ENCODE data around the gene CHAT. TPM values are rescaled to one million over a fixed set of nuclear protein-coding genes. Genes with fewer than 3 reads are reported as not detected.

The CHAT gene
- total RNA-seq, 1 experiment from 2014 or later = not detected

- Histone ChIP-seq H2BK120ac (ENCODE audit: low read depth, low read length, poor library complexity, severe bottlenecking) (no peak overlapping the region), H2BK20ac (ENCODE audit: low read depth, low read length, poor library complexity, severe bottlenecking) (no peak overlapping the region), H3T11ph (ENCODE audit: low read length) (no peak overlapping the region), H3K23ac (ENCODE audit: insufficient read length, low read depth, low read length) (no peak overlapping the region), H3K79me1 (ENCODE audit: insufficient read depth, low read depth, low read length, poor library complexity, severe bottlenecking) (no peaks in the 10 kb centered on the region), H2AK5ac (ENCODE audit: insufficient read length, low read length) (no peak overlapping the region), H4K5ac (ENCODE audit: insufficient read length, low read depth, low read length) (no peak overlapping the region), H3K9ac (ENCODE audit: extremely low read depth, insufficient read length, low read length) (no peak overlapping the region), H4K91ac (ENCODE audit: insufficient read length, low read depth, low read length) (no peak overlapping the region), H3K4me1 (ENCODE audit: insufficient read depth, low read length) (no peaks in the 10 kb centered on the region), H3K23me2 (ENCODE audit: insufficient read length, low read depth, low read length, poor library complexity, severe bottlenecking) (no peaks in the 10 kb centered on the region), H3K27me3 (ENCODE audit: insufficient read depth, low read length) (no peaks in the 10 kb centered on the region; the same call in 1 of the 2 replicates), H3K14ac (ENCODE audit: insufficient read depth, low read length) (no peak overlapping the region), H3K79me2 (ENCODE audit: insufficient read depth, low read length) (no peaks in the 10 kb centered on the region), H3K4ac (ENCODE audit: low read depth, low read length) (no peak overlapping the region), H2BK5ac (ENCODE audit: insufficient read length, low read length) (no peak overlapping the region), H3K4me2 (ENCODE audit: insufficient read depth, insufficient read length, low read length) (no peak overlapping the region), H3K9me3 (ENCODE audit: control insufficient read depth, low read depth, low read length) (no peaks in the 10 kb centered on the region), H3K27ac (ENCODE audit: insufficient read length, low read depth, low read length) (no peak overlapping the region), H4K20me1 (ENCODE audit: control insufficient read depth, insufficient read depth, insufficient read length) (no peaks in the 10 kb centered on the region), H4K8ac (replicated peaks; ENCODE audit: insufficient read length, low read depth, low read length) (no peak overlapping the region), H2BK15ac (ENCODE audit: low read depth, low read length) (no peak overlapping the region), H2AFZ (ENCODE audit: low read length) (no peak overlapping the region), H3K56ac (ENCODE audit: insufficient read length, low read depth, low read length) (no peak overlapping the region), H2BK12ac (ENCODE audit: insufficient read length, low read depth, low read length) (no peak overlapping the region), H3K18ac (ENCODE audit: insufficient read length, low read depth, low read length) (no peak overlapping the region)
- WGBS (ENCODE audit: extremely low coverage, insufficient read length, low lambda C conversion rate) = no CpG with 5 or more reads among the region's 7 CpGs
- no peak overlapping the region; a peak in 1 of 5 replicates for H3K4me3 Mint-ChIP-seq
- H3K36me3 Mint-ChIP-seq (ENCODE audit: insufficient read depth in 1 of 3, low read depth in 3 of 3) = no peaks in the 10 kb centered on the region
- no peak for TF ChIP-seq CTCF (conservative IDR thresholded peaks at IDR 0.05)
- DNase-seq = no peak
- H3K4me1 Mint-ChIP-seq = 0 out of 4 replicates have a peak, but pooled peaks cover 0 to 2% of the 10 kb centered on the region in 2 experiments
- H3K9me3 Mint-ChIP-seq = no peaks in the 10 kb centered on the region
- peaks cover 37% of the 10 kb centered on the region for H3K27me3 Mint-ChIP-seq (ENCODE audit: low read depth)
- peak overlapping the region in 1 of 3 experiments; percentile 39; a peak in 1 of 7 replicates for H3K27ac Mint-ChIP-seq
Observed at GRCh38 chr10:49627038-49627437, 13.2 kb downstream of the CHAT start.
